GM18507 (cell line): ENCODE data around the gene ANKRD39.

ENCODE experiments used
- DNase-seq: peaks from one replicate; pipeline ENCODE4 v3.0.0; 2011; ENCODE audit warnings: low read depth; ENCODE audit not compliant: insufficient read length; ENCODE audit errors: extremely low spot score
- FAIRE-seq: peaks from 2 replicates; lab custom pipeline; 2011; peaks lifted over from hg19 to GRCh38; lab: Jason Lieb, UNC

Gene ANKRD39

DNA sequence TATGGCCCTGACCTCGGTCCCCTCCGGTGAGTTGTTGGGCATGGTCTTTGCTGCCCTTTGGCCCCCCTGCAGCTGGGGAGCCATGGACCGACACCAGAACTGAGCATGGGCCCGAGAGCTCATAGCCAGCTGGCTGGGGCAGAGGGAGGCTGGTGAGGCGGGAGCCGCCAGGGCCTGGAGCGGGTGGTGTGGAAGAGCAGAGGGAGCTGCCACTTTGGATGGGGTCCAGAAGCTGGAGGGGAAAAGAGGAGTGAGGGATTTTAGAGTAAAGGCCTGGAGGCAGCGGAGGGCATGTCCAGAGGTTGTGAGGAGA lies 58.2 kb downstream of the ANKRD39 start:
- no peak for FAIRE-seq

DNA sequence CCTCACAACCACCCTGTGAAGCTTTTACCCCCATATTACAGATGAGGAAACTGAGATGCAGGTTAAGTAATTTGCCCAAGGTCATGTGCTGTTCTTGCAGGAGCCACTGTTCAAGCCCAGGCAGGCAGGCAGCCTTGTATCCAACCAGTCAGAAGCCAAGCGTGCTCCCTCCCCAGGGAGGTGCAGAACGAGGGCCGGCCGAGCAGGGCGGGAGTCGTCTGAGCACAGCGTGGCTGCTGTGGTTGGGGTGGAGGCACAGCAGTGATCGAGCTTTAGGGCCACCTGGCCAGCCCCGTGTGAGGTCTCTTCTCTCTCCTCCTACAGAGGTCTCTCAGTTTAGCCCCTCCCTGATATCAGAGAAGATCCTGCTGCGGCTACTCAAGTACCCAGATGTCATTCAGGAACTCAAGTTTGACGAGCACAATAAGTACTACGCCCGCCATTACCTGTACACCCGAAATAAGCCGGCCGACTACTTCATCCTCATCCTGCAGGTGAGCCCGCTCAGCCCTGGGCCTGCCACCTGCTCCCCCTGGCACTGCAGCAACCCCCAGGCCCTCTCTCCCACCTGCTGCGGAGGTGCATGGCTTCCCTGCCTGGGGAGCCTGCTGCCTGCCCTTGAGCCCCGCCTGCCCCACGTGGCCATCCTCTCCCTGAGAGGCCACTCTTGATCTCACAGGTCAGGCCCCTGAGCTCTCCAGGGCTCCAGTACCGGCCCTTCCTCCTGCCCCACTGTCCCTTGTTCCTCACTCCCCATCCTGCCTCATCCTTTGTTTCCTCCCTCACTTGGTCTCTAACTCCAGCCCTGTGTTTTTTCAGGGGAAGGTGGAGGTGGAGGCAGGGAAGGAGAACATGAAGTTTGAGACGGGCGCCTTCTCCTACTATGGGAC lies 58.8 kb downstream of the ANKRD39 start:
- no peak for DNase-seq
- no peak for FAIRE-seq

More for the DNA sequence above, 58.2 kb downstream of the ANKRD39 start:
- DNase-seq, result no peak
